Measurements from ENCODE around the gene OR10H4.

GRCh38 chr19:15900504-15900903 is 48.3 kb upstream of the OR10H4 start:
- TF ChIP-seq, protein P1, sequence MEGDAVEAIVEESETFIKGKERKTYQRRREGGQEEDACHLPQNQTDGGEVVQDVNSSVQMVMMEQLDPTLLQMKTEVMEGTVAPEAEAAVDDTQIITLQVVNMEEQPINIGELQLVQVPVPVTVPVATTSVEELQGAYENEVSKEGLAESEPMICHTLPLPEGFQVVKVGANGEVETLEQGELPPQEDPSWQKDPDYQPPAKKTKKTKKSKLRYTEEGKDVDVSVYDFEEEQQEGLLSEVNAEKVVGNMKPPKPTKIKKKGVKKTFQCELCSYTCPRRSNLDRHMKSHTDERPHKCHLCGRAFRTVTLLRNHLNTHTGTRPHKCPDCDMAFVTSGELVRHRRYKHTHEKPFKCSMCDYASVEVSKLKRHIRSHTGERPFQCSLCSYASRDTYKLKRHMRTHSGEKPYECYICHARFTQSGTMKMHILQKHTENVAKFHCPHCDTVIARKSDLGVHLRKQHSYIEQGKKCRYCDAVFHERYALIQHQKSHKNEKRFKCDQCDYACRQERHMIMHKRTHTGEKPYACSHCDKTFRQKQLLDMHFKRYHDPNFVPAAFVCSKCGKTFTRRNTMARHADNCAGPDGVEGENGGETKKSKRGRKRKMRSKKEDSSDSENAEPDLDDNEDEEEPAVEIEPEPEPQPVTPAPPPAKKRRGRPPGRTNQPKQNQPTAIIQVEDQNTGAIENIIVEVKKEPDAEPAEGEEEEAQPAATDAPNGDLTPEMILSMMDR (conservative IDR thresholded peaks at IDR 0.05): no peak
- no peak for TF ChIP-seq ZFX (IDR thresholded peaks at IDR 0.05)

Measured in C4-2B (cell line).